GM18526 (cell line): ENCODE results near the gene PSMD12.

Source experiments
- POLR2A ChIP-seq: IDR thresholded peaks from 3 replicates; pipeline ENCODE4 v1.6.1; 2011; ENCODE audit not compliant: insufficient read length; ENCODE audit errors: extremely low read depth

Gene PSMD12

GRCh38 chr17:67290711-67291291, 75.6 kb downstream of the PSMD12 start:
- TF ChIP-seq POLR2A = no peak

GRCh38 chr17:67290244-67290643, 76.1 kb downstream of the PSMD12 start:
- no peak for TF ChIP-seq POLR2A

GRCh38 chr17:67289181-67289876, 77.0 kb downstream of the PSMD12 start:
- no peak for TF ChIP-seq POLR2A
